Suprapubic skin (tissue), 3 donors: ENCODE measurements around the gene PLIN3.

Experiments
- CTCF ChIP-seq, 2 donors: fragments of 200-600 bp in 1 of 2; fragments of 450-650 bp in 1 of 2; sonication (generic) in 1 of 2; IDR thresholded peaks; one replicate each; pipeline ENCODE4 v1.5.1; 2016 to 2019; ENCODE audit warnings: antibody characterized with exemption in 2 of 2, mild to moderate bottlenecking in 1 of 2, moderate library complexity in 1 of 2
- POLR2A ChIP-seq, 2 donors: fragments of 450-650 bp; IDR thresholded peaks; one replicate each; pipeline ENCODE4 v1.6.1; 2017; ENCODE audit warnings: antibody characterized with exemption in 2 of 2, mild to moderate bottlenecking in 2 of 2, moderate library complexity in 2 of 2

- TF ChIP-seq CTCF (IDR thresholded peaks at IDR 0.05) (no peak), POLR2A (IDR thresholded peaks at IDR 0.05) (no peak)
Measured at GRCh38 chr19:4817467-4818277, 49.8 kb downstream of the PLIN3 start.
